CD4-positive, alpha-beta T cell treated with Interleukin-21 for 1 hour (primary cell): ENCODE results near the gene USP16.
A peak's percentile ranks its signal among the peaks of the same experiment; 100 is the strongest.
"Not testable (repeated sequence)": the region's sequence is repeated elsewhere in the genome, so short reads cannot be mapped to it uniquely, and the experiment has no call there.

Source experiments
- DNase-seq: peaks from one replicate; pipeline ENCODE4 v3.0.0-alpha.2; 2020

The USP16 gene

DNA sequence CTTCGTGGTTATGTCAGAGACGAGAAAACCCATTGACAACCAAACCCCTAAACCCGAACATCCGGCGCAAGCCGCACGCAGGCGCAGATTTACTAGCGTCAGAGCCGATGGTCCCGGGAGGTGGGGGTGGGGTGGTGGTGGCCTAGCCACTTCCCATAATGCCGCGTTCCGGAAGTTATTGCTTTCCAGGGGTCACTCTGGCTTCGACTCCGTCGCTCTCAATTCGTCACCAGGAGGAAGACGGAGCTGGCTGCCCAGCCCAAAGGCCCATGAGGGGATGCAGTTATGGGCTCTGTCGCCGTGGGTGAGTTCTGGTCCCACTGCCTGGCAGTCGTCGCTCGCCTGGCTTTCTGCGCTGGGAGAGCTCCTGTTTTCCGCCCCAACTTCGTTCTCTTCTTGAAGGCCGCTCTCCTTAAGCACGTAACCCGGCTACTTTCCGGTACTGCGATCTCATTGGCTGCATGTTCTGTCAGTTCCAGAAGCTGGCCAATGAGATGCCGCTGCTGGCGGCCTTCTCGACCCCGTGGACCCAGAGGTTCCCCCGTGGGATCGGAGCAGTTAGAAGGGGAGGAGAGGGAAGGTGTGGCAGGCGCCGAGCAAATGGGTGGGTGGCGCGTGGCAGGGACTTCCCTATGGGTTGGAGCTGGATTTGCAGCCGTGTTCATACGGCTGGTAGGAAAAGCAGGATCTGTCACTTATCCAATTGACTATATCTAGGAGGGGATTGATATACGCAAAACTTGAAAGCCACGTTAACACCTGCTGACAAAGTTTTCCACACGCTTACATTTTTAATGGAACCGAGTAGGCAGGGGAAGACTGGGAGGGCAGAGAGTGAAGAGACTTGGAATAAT lies at the start of gene USP16:
Gene USP16, plus strand, starts transcription at position 195 of the 854 bp plus-strand sequence. CDS start 3,246 bp downstream, outside the sequence.
- peak; percentile 97 for DNase-seq

DNA sequence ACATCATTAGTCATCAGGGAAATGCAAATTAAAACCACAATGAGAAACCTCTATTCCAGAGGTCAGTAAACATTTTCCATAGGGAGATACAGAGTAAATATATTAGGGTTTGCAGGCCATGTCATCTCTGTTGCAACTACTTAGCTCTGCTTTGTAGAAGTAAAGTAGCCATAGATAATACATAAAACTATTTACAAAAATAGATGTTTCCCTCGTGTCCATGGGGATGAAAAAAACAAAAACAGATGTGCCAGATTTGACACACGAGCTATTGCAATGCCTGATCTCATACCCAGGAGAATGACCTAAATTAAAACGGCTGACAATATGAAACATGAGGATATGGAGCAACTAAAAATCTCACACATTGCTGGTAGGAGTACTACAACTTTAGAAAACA lies 49.1 kb upstream of the USP16 start:
- DNase-seq, result no peak

DNA sequence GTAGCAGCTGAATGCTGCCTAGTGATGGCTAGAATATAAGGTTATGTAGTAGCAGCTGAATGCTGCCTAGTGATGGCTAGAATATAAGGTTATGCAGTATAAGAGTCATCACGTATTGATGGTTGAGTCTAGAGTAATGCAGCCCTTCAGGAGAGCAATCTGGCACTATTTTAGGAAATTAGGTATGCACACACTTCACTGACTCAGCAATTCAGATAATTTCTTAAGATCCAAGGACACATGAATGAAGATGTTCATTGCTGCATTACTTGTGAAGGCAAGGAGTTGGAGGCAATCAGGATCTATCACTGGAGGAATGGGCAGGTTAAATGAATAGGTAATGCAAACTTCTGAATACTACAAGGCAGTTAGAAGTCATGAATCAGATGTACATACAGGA lies 45.4 kb upstream of the USP16 start:
- DNase-seq, result no peak

DNA sequence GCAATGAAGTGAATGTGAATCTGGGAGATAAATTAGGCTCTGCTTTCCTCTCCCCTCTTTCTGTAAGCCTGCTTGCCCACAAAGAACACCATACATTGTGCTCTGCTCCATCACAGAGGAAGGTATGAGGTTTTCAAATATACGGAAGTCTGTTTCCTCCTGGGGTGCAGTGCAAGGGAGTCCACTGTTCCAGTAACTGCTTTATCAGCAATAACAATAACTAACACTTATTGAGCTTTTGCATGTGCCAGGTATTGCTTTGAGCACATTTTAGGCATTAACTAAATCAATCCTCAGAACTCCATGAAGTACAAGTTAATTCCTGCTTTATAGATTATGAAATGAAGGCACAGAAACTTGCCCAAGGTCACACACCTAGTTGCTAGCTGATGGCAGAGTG lies 41.8 kb upstream of the USP16 start:
- DNase-seq, result no peak

DNA sequence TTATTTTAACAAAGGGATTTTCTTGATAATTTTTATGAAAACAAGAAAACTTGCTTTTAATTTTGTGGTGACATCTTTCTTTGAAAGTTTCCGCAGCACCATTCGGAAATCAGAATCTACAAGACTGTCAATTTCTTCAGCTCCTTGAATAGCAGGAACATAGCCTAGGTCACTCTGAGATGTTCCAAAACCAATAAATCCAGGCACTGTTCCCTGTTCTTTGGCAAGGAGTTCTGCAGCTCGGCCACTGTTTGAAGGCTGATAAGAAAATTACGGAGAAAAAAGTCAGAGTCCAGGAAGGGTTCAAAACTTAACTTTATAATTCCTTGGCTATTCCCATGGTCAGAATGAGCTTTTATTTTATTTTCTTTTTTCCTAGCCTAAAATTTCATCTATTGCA lies 37.8 kb upstream of the USP16 start:
- DNase-seq, result no peak

DNA sequence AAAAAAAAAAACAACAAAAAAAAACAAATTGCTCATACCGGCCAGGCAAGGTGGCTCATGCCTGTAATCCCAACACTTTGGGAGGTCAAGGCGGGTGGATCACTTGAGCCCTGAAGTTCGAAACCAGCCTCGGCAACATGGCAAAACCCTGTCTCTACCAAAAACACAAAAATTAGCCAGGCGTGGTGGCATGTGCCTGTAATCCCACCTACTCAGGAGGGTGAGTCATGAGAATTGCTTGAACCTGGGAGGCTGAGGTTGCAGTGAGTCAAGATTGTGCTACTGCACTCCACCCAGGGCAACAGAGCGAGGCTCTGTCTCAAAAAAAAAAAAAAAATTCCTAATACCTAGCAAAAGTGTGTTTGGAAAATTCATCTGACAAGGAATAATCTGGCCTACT lies 36.3 kb upstream of the USP16 start:
- not testable (repeated sequence) for DNase-seq

DNA sequence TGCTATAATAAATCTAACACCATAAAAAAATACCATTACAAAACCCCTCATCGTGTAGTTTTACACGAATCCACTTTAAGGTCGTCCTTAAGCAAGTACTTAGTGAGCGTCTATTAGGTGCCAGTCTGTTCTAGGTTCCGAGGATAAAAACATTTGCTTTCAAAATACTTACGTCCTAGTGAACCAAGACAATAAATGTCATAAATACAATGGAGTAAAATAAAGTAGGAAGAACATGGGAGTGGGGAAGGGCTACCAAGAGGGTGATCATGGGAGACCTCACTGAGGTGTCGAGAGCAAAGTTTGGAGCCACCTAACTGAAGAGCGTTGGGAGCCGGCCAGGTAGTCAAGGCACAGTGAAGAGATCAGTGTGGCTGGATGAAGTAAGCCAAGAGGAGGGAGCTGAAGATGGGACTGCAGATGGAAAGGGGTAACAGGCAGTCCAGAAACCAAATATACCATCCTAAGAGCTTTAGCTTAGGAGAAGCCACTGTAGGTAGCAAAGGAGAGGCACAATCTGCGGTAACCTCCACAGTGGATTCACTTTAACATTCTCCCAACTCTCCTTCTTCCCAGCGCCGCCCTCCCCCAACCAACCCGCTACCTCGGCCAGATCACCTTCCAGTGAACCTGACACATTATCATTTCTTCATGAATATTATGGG lies 32.5 kb upstream of the USP16 start:
- DNase-seq, result no peak

DNA sequence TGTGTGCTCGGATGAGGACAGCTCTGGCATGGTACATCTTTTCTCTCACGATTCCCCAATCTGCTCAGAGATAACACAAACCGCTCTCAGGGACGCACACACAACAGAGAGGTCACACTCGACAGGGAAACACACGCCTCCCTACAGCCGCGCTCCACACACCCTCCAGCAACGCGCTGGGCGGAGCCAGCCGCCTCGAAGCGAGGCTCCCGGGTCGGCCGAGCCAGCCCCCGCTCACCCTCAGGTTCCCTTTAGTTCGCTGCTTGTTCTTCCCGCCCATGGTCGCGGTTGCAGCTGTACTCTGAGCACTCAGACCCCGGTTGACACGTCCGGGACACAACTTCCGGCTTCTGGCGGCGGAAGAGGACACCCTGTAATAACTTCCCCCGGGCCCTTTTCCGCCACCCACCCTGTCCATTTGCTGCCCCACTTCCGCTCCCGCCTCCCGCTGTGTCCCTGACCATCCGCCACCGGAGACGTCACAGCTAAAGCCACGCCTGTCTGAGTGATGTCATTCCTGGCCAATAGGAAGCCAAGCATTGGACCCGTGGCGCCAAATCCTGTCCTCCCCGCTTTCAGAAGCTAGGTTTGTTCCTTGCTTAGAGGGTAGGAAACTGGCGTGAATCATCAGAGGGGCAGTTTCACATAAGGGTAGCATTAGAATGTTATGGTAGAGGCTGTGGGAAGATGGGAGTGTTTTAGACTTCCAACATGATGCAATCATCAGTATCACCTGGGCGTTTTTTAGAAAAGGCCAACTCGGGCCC lies 31.8 kb upstream of the USP16 start, which contains the start of gene LTN1:
Gene LTN1, minus strand, starts transcription at position 352 of the 767 bp plus-strand sequence. Its CDS starts 72 bp downstream, at position 280.
- DNase-seq, result peak; percentile 99

DNA sequence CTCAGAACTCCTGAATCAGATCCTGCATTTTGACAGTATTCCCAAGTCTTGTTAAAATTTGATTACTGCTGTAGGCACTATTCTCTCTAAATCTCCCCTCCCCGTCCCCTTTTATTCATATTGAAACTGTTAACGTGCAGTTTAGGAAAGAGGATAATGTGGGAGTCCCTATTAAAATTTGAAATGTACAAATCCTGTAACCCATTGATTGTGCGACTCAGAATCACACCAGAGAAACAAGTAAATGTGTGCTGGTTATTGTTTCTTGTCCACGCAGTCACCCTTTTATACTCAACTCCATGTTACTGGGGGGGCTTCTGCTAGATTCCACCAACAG lies 31.2 kb upstream of the USP16 start:
- no peak for DNase-seq

DNA sequence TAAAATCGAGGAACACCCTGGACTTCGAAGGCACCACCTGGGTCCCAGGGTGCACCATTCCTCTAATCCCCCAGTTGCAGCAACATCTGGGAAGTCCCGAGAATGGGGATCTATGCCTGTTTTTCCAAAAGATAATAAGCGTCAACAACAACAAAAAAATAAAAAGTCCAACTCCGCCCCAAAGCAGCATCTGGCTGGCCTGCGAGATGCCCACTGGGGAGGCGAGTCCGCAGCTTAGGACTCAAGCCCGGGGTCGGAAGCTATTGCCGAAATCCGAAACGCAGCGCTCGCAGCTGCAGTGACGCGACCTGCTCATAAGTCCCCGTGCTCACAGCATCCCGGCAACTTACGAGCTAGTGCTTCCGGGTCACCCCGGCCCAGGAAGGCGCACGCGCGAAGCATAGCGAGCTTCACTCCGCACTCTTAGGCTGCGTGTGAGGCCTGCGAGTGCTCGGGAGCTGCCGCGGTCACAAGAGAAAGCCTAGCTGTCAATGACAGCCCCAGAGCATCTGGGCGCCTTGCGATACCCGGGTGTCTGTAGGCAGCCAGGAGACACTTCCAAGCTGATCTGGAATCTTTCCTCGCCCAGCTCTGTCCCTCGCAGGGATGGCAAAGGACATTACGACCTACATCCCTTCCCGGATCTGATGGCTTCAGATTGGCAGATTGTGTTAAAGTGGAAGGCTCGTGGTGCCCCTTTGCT lies 21.9 kb upstream of the USP16 start:
- DNase-seq, result peak; percentile 96

DNA sequence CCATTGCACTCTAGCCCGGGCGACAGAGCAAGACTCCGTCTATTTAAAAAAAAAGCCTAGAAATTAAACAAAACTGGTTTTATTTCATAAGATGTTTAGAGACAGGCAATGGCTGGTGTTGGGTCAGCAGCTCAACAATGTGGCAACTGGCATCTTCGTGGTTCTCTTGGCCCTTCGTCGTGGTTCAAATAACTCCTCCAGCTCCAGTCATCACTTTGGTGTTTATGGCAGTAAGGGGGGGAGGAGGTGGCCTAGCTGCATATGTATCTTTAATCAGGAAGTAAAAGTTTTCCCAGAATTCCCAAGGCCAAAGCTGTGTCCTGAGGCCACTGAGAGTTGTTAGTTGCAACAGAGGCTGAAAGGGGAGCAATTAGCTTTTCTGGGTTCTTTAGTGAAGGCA lies 18.8 kb upstream of the USP16 start:
- DNase-seq, result no peak

DNA sequence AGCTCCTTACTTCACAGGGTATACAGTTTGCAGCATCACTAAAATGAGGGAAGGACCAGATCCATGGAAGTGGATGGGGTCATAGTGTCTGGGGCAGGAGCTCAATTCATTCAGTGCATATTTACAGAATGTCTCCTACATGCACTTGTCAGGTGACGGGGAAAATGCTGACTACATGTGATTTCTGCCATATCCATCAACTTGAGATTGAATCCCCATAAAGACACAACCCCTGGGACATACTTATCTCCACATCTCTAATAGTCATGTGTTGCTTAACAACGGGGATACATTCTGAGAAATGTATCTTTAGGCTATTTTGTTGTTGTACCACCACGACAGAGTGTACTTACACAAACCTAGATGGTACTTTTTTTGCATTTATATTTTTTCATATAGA lies 17.3 kb upstream of the USP16 start:
- no peak for DNase-seq

DNA sequence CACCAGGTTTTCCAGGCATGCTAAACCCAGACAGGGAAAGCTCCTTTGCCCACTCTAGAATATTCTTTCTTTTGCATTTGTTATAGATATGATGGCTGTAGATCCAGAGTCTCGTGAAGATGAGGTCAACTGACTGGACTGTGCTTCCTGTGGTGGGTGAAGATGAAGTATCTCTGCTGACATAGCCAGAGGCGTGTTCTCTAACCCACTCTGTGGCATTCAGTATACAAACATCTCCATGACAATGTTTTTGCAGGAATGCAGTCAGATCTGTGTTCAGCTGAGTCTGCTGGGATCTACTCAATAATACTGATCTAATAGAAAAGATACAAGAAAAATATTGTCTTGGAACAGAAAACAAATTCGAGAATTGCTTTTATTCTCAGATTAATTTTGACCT lies 16.7 kb upstream of the USP16 start:
- no peak for DNase-seq

DNA sequence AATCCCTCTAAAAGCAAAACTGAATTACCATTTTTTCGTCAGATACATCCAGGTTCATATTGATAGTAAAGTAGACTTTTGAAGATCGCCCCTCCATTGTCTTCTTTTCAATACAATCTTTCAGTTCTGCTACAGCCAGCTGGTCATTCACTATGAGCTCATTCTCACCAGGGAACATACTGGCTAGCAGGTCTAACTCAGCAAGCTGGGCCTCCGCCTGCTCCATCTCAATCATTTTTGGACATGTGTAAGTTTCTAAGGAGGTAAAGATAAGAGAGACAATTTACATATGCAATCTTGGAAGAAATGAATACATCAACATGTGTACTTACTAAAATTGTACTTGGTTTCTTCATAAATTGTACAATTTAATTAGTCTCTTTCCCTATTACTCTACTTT lies 16.1 kb upstream of the USP16 start:
- DNase-seq, result no peak

DNA sequence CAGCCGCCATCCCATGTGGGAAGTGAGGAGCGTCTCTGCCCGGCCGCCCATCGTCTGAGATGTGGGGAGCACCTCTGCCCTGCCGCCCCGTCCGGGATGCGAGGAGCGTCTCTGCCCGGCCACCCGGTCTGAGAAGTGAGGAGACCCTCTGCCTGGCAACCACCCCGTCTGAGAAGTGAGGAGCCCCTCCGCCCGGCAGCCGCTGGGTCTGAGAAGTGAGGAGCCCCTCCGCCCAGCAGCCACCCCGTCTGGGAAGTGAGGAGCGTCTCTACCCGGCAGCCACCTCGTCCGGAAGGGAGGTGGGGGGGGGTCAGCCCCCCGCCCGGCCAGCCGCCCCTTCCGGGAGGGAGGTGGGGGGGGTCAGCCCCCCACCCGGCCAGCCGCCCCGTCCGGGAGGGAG lies 13.2 kb upstream of the USP16 start:
- DNase-seq, result not testable (repeated sequence)

DNA sequence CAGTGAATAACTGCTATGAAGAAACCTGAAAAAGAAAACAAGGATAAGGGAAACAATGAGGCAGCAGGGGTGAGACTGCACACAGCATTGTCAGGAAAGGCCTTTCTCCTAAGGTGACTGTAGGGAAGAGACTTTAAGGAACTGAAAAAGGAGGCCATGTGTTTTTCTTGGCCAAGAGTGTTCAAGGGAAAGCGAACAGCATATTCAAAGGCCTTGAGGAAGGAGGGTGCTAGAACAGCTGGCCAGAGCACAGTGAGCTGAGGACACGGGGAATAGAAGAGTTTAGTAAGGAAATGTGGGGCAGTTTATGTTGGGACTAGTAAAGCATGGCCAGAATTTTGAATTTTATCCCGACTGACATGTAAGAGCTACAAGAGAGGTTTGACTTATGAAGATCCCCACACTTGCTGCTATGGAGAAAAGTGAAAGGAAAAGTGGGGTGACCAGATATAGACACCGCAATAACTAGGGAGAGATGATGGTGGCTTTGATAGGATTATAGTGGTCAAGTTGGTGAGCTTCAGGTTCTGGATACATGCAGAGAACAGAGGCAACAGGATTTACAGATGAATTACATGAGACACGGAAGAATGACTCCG lies 6.7 kb upstream of the USP16 start:
- no peak for DNase-seq

DNA sequence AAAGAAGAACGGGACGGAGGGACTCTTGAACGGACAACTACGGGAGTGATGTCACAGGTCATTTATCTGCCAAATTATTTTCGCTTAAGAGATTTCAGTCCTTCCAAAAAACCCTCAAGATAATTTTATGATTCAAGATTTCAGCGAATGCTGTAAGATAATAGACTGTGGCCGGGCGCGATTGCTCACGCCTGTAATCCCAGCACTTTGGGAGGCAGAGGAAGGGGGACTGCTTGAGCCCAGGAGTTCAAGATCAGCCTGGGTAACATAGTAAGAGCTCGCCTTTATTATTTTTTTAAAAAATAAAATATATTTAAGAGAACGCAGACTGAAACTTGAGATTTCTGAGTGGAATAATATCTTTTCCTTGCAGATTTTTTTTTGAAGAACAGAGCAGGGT lies 5.9 kb upstream of the USP16 start:
- DNase-seq, result no peak

DNA sequence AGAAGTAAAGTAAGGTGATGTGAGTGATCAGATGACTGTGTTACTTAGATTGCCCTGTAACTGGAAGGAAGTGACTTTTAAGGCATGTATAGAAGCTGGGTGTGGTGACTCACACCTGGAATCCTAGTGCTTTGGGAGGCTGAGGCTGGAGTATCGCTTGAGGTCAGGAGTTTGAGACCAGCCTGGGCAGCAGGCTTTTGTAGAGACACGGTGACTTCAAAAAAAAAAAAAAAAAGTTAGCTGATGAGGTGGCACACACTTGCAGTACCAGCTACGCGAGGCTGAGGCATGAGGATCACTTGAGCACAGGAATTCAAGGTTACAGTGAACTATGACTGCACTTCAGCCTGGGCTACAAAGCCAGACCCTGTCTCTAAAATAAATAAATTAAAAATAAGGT lies 2.3 kb upstream of the USP16 start:
- DNase-seq, result peak; percentile 44

DNA sequence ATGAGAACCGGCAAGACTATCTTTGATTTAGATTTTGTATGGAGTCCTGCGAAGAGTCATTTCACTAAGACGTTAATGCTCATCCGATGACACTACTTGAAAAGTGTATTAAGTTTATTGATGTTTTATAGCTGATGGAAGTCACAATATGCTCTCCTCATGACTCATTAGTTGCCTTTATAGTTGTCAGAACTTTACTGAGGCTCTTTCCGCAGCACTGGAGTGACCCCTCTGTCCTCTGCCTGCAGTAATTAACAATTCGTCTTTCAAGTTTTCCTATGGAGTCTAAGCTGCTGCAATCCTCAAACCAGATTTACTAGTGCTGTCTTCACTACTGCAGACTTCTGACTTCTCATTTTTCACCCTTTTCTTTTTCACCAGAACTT lies 853 bp downstream of the USP16 start:
- DNase-seq, result peak; percentile 20

DNA sequence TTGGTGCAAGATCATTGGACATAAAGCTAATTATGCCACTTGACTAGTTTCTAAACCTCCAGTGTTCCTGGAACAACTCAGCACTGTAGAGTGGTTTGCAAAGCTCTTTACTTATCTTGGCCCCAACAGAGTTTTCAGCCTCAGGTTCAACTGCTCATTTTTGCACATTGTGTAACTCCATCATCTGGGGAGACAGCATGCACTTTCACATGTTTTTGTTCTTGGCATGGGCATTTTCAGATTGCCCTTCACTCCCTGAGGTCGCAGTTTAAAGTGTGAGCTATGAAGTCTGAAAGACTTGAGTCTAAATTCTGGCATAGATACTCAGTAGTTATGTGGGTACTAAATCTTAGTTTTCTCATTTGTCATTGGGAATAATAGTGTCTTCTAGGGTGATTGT lies 5.1 kb downstream of the USP16 start:
- no peak for DNase-seq

DNA sequence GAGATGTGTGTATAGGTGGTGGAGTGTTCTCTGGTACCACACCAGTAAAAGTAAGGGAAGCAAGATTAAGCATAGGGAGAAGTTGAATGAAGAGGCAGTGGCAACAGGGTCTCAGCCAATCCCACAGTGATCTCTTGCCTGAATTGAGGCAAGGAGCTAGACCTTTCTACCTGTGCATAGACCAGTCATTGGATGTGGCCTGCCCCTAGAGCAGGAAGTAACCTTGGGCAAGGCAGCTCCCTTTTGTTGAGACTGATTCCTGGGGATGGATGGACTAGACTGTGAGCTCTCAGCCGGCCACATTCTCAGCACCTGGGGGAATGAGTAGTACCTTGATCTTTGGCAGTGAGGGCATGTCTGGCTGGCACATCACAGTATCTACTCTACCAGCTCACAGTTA lies 6.4 kb downstream of the USP16 start:
- DNase-seq, result no peak

DNA sequence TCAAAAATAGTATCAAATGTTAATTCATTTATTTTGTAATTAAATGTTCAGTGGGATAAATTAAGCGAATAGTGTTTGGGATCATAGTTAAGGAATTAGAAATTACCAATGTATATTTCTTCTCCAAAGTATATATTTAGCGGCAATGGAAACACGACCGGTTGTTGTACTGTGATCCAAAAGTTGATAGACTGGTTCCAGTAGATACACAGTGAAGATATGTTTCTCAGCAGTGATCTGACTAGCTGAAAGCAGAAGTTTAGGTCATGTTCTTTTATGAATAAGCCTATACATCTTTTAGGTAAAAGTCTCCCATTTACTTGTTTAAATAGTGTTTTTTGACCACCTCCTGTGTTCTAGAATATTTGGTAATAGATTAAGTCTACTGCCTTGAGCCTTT lies 8.8 kb downstream of the USP16 start:
- no peak for DNase-seq

DNA sequence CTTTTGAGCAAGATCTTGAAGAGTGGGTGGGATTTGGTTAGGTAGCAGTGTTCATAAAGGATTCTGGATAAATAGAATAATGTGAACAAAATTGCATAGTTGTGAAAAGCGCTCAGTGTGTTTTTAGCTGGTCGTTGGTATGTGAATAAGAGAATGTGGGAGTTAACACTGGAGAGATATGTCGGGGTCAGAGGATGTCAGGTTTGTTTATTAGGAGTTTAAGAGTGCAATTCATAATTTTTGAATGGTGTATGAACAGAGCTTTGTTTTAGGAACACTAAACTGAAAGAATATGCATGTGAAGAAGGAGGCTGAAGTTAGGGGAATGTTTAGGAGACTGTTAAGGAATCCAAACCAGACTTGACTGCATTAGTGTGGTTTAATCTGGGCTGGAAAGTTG lies 9.4 kb downstream of the USP16 start:
- DNase-seq, result no peak
